B cell (primary cell): ENCODE results near the gene SHLD1.

ENCODE experiments used
- CTCF ChIP-seq: fragments of 200-600 bp; IDR thresholded peaks from one replicate; pipeline ENCODE4 v1.8.0; 2022; ENCODE audit warnings: antibody characterized with exemption, mild to moderate bottlenecking
- EZH2 ChIP-seq: IDR thresholded peaks from 2 replicates; pipeline ENCODE4 v1.6.1; 2012; ENCODE audit warnings: borderline replicate concordance, low read depth, mild to moderate bottlenecking, moderate library complexity, low read length; ENCODE audit not compliant: insufficient read depth, poor library complexity, severe bottlenecking

- TF ChIP-seq CTCF (no peak), EZH2 (no peak)
Measured at GRCh38 chr20:5843054-5843592, 92.9 kb downstream of the SHLD1 start.
